H9 (cell line): Measurements from ENCODE around the gene ATP8A2. TPM values are rescaled to one million over a fixed set of nuclear protein-coding genes. Genes with fewer than 3 reads are reported as not detected.

ENCODE experiments used
- DNase-seq: peaks from one replicate; pipeline ENCODE4 v3.0.0-alpha.2; 2017
- H2AFZ ChIP-seq: one replicate; pipeline ENCODE4 v1.6.1; 2013; ENCODE audit warnings: mild to moderate bottlenecking, low read length, control low read depth, moderate library complexity
- H2AK5ac ChIP-seq: 2 replicates; pipeline ENCODE4 v1.6.1; 2013; ENCODE audit warnings: low read length, control low read depth, mixed read lengths; ENCODE audit not compliant: insufficient read length
- H2BK120ac ChIP-seq: one replicate; pipeline ENCODE4 v1.6.1; 2013; ENCODE audit warnings: low read depth, mild to moderate bottlenecking, low read length, control low read depth, inconsistent platforms; ENCODE audit not compliant: poor library complexity, severe bottlenecking
- H2BK12ac ChIP-seq: 2 replicates; pipeline ENCODE4 v1.6.1; 2013; ENCODE audit warnings: low read length, control low read depth, mixed read lengths, low read depth; ENCODE audit not compliant: insufficient read length
- H2BK15ac ChIP-seq: 2 replicates; pipeline ENCODE4 v1.6.1; 2013; ENCODE audit warnings: low read depth, low read length, control low read depth
- H2BK20ac ChIP-seq: one replicate; pipeline ENCODE4 v1.6.1; 2013; ENCODE audit warnings: low read depth, mild to moderate bottlenecking, low read length, control low read depth, inconsistent platforms; ENCODE audit not compliant: poor library complexity, severe bottlenecking
- H2BK5ac ChIP-seq: 2 replicates; pipeline ENCODE4 v1.6.1; 2013; ENCODE audit warnings: low read length, control low read depth, mixed read lengths; ENCODE audit not compliant: insufficient read length
- H3K14ac ChIP-seq: 2 replicates; pipeline ENCODE4 v1.6.1; 2013; ENCODE audit warnings: low read length, control low read depth; ENCODE audit not compliant: insufficient read depth
- H3K18ac ChIP-seq: 2 replicates; pipeline ENCODE4 v1.6.1; 2013; ENCODE audit warnings: low read depth, mild to moderate bottlenecking, mixed read lengths, low read length, control low read depth; ENCODE audit not compliant: insufficient read length
- H3K23ac ChIP-seq: 2 replicates; pipeline ENCODE4 v1.6.1; 2013; ENCODE audit warnings: low read length, control low read depth, mixed read lengths, low read depth; ENCODE audit not compliant: insufficient read length
- H3K23me2 ChIP-seq: 2 replicates; pipeline ENCODE4 v1.6.1; 2013; ENCODE audit warnings: low read depth, mild to moderate bottlenecking, mixed read lengths, low read length, control low read depth; ENCODE audit not compliant: insufficient read length, poor library complexity, severe bottlenecking
- H3K27ac ChIP-seq: 2 replicates; pipeline ENCODE4 v1.5.1; 2013; ENCODE audit warnings: low read length, control low read depth, mixed read lengths, low read depth; ENCODE audit not compliant: insufficient read length
- H3K27me3 ChIP-seq: 2 replicates; pipeline ENCODE4 v1.6.1; 2013; ENCODE audit warnings: low read length, control low read depth, inconsistent platforms; ENCODE audit not compliant: insufficient read depth
- H3K4ac ChIP-seq: 2 replicates; pipeline ENCODE4 v1.6.1; 2013; ENCODE audit warnings: low read depth, mild to moderate bottlenecking, control low read depth, inconsistent platforms, low read length, moderate library complexity
- H3K4me1 ChIP-seq: 2 replicates; pipeline ENCODE4 v1.6.1; 2013; ENCODE audit warnings: low read length, control low read depth, inconsistent platforms; ENCODE audit not compliant: insufficient read depth
- H3K4me2 ChIP-seq: 2 replicates; pipeline ENCODE4 v1.6.1; 2013; ENCODE audit warnings: low read length, control low read depth, mixed read lengths; ENCODE audit not compliant: insufficient read length, insufficient read depth
- H3K56ac ChIP-seq: 2 replicates; pipeline ENCODE4 v1.6.1; 2013; ENCODE audit warnings: low read depth, mild to moderate bottlenecking, mixed read lengths, low read length, control low read depth; ENCODE audit not compliant: insufficient read length
- H3K79me1 ChIP-seq: 2 replicates; pipeline ENCODE4 v1.6.1; 2013; ENCODE audit warnings: low read depth, mild to moderate bottlenecking, moderate library complexity, low read length, control low read depth, inconsistent platforms; ENCODE audit not compliant: insufficient read depth, poor library complexity, severe bottlenecking
- H3K79me2 ChIP-seq: 2 replicates; pipeline ENCODE4 v1.6.1; 2013; ENCODE audit warnings: low read length, control low read depth, inconsistent platforms; ENCODE audit not compliant: insufficient read depth
- H3K9ac ChIP-seq: 2 replicates; pipeline ENCODE4 v1.6.1; 2013; ENCODE audit warnings: low read length, control low read depth, mixed read lengths; ENCODE audit not compliant: insufficient read length; ENCODE audit errors: extremely low read depth
- H3K9me3 ChIP-seq: one replicate; pipeline ENCODE4 v1.6.1; 2013; ENCODE audit warnings: low read depth, low read length, inconsistent platforms; ENCODE audit not compliant: control insufficient read depth
- H3T11ph ChIP-seq: one replicate; pipeline ENCODE4 v1.6.1; 2013; ENCODE audit warnings: mild to moderate bottlenecking, low read length, control low read depth, inconsistent platforms
- H4K20me1 ChIP-seq: one replicate; pipeline ENCODE4 v1.6.1; 2013; ENCODE audit not compliant: control insufficient read depth, insufficient read length, insufficient read depth
- H4K5ac ChIP-seq: 2 replicates; pipeline ENCODE4 v1.6.1; 2013; ENCODE audit warnings: low read depth, mild to moderate bottlenecking, mixed read lengths, low read length, control low read depth; ENCODE audit not compliant: insufficient read length
- H4K8ac ChIP-seq: replicated peaks from 2 replicates; pipeline ENCODE4 v1.6.1; 2013; ENCODE audit warnings: low read length, control low read depth, mixed read lengths, low read depth; ENCODE audit not compliant: insufficient read length
- H4K91ac ChIP-seq: 2 replicates; pipeline ENCODE4 v1.6.1; 2013; ENCODE audit warnings: low read depth, mild to moderate bottlenecking, moderate library complexity, mixed read lengths, low read length, control low read depth; ENCODE audit not compliant: insufficient read length
- H3K27ac Mint-ChIP-seq, 3 experiments: 2 replicates in 2 of 3; 3 replicates in 1 of 3; pipeline ENCODE4 v1.8.0; 2020 to 2021; ENCODE audit warnings: mixed read lengths in 3 of 3, mild to moderate bottlenecking in 1 of 3, moderate library complexity in 1 of 3
- H3K27me3 Mint-ChIP-seq: 2 replicates; pipeline ENCODE4 v1.8.0; 2021; ENCODE audit warnings: low read depth, mild to moderate bottlenecking, moderate library complexity, mixed read lengths
- H3K36me3 Mint-ChIP-seq, 3 experiments: 2 replicates in 2 of 3; 3 replicates in 1 of 3; pipeline ENCODE4 v1.8.0; 2020 to 2021; ENCODE audit warnings: low read depth in 3 of 3, mixed read lengths in 3 of 3; ENCODE audit not compliant: insufficient read depth in 1 of 3
- H3K4me1 Mint-ChIP-seq, 2 experiments: 2 replicates each; pipeline ENCODE4 v1.8.0; 2020; ENCODE audit warnings: mixed read lengths in 2 of 2
- H3K4me3 Mint-ChIP-seq, 2 experiments: 2 replicates in 1 of 2; 3 replicates in 1 of 2; pipeline ENCODE4 v1.8.0; 2020 to 2021; ENCODE audit warnings: mild to moderate bottlenecking in 2 of 2, mixed read lengths in 2 of 2, moderate library complexity in 1 of 2
- H3K9me3 Mint-ChIP-seq, 2 experiments: 2 replicates in 1 of 2; 3 replicates in 1 of 2; pipeline ENCODE4 v1.8.0; 2020; ENCODE audit warnings: mild to moderate bottlenecking in 2 of 2, mixed read lengths in 2 of 2, moderate library complexity in 1 of 2
- CTCF ChIP-seq: fragments of 200-600 bp; sonication (generic); conservative IDR thresholded peaks from 3 replicates; pipeline ENCODE4 v1.8.0; 2021; ENCODE audit warnings: antibody characterized with exemption, mild to moderate bottlenecking
- WGBS: extraction: QIAGEN DNeasy Blood & Tissue Kit; methylation state at CpG from one replicate; pipeline ENCODE4 v1.1.7; 2013; ENCODE audit warnings: missing lambda C conversion rate, low lambda C conversion rate, mixed read lengths; ENCODE audit not compliant: insufficient read length; ENCODE audit errors: extremely low coverage; 5-methylcytosine and 5-hydroxymethylcytosine counted together
- total RNA-seq: library from RNA; stranded (reverse); gene quantifications from 2 replicates; pipeline ENCODE4 v1.2.1, GENCODE V29; 2021

ATP8A2 gene
- total RNA-seq, 1 experiment from 2014 or later: 18.2 TPM

DNA sequence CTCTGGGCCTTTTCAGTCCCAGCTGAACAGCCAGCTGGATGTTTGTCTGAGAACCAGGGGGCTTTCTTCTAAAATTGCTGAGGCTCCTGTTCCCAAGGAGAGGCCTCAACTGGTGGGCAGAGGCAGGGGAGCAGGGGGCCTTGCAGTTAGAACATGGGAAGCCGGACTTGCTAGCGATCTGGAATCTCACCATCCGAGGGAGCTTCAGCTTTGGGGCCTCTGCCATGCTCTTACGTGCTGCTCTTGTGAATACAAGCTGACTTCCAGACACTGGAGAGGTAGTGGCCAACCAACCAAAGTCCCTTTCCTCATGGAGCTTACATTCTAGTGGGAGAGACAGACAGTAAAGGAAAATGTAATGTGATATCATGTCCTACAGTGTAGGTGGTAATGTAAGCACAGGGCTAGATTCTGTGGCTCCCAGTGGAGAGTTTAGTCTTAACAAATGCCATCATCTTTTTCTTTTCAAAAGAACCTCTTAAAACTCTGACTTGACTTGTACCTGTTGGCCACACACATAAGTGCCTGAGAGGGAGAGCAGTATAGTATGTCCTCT lies 657.9 kb downstream of the ATP8A2 start:
- Histone ChIP-seq H3K9ac (no peak overlapping the region), H3K4ac (no peak overlapping the region), H4K91ac (no peak overlapping the region), H3T11ph (no peak overlapping the region), H3K4me2 (no peak overlapping the region), H4K8ac (no peak overlapping the region), H3K14ac (no peak overlapping the region), H3K27ac (no peak overlapping the region), H4K5ac (no peak overlapping the region), H3K79me2 (no peaks in the 10 kb centered on the region), H2BK5ac (no peak overlapping the region), H3K79me1 (no peaks in the 10 kb centered on the region), H3K23me2 (no peaks in the 10 kb centered on the region), H4K20me1 (no peaks in the 10 kb centered on the region), H2AK5ac (no peak overlapping the region), H3K18ac (no peak overlapping the region), H2AFZ (no peak overlapping the region), H2BK15ac (no peak overlapping the region), H3K23ac (no peak overlapping the region), H2BK20ac (no peak overlapping the region), H3K27me3 (no peaks in the 10 kb centered on the region), H3K4me1 (peaks cover 4% of the 10 kb centered on the region; the same call in 1 of the 2 replicates), H2BK120ac (no peak overlapping the region), H3K9me3 (no peaks in the 10 kb centered on the region), H3K56ac (no peak overlapping the region), H2BK12ac (no peak overlapping the region)
- TF ChIP-seq CTCF: no peak
- Mint-ChIP-seq H3K9me3 (peaks cover 5 to 17% of the 10 kb centered on the region in 2 experiments; a peak in 4 of 5 replicates), H3K4me3 (no peak overlapping the region), H3K4me1 (peaks cover 33 to 48% of the 10 kb centered on the region in 2 experiments), H3K27ac (no peak overlapping the region; a peak in 1 of 7 replicates), H3K36me3 (peaks cover 8 to 12% (median 9%) of the 10 kb centered on the region in 3 experiments), H3K27me3 (no peaks in the 10 kb centered on the region)
- no peak for DNase-seq
- WGBS: no CpG with 5 or more reads among the region's 4 CpGs
